DOHH2 (cell line): ENCODE data around the gene MTFR1L.

Experiments
- H3F3A ChIP-seq: fragments of 200-600 bp; sonication (generic), shearing (Covaris generic); 2 replicates; pipeline ENCODE4 v1.6.0; 2016; ENCODE audit warnings: antibody characterized with exemption, mild to moderate bottlenecking; ENCODE audit not compliant: control insufficient read depth, insufficient read depth
- H3K27ac ChIP-seq: fragments of 200-600 bp; sonication (generic); 2 replicates; pipeline ENCODE4 v1.5.1; 2014; ENCODE audit warnings: low read depth, mild to moderate bottlenecking, low read length, moderate library complexity
- H3K27me3 ChIP-seq: fragments of 200-600 bp; sonication (generic); 2 replicates; pipeline ENCODE4 v1.6.1; 2014; ENCODE audit warnings: mild to moderate bottlenecking, low read length, mixed read lengths; ENCODE audit not compliant: control insufficient read depth
- H3K36me3 ChIP-seq: fragments of 200-600 bp; sonication (generic); 2 replicates; pipeline ENCODE4 v1.6.1; 2014; ENCODE audit warnings: mild to moderate bottlenecking, low read length, moderate library complexity, mixed read lengths; ENCODE audit not compliant: control insufficient read depth
- H3K4me1 ChIP-seq: fragments of 200-600 bp; sonication (generic); 2 replicates; pipeline ENCODE4 v1.6.1; 2014; ENCODE audit warnings: mild to moderate bottlenecking, low read length, mixed read lengths; ENCODE audit not compliant: control insufficient read depth
- H3K4me2 ChIP-seq: fragments of 200-600 bp; sonication (generic); 2 replicates; pipeline ENCODE4 v1.6.0; 2014; ENCODE audit warnings: mild to moderate bottlenecking, low read length, moderate library complexity
- H3K4me3 ChIP-seq: fragments of 200-600 bp; sonication (generic); 2 replicates; pipeline ENCODE4 v1.5.1; 2014; ENCODE audit warnings: mild to moderate bottlenecking, low read length, mixed read lengths
- H3K79me2 ChIP-seq: fragments of 200-600 bp; sonication (generic); 2 replicates; pipeline ENCODE4 v1.6.1; 2014; ENCODE audit warnings: mild to moderate bottlenecking, low read length, mixed read lengths; ENCODE audit not compliant: control insufficient read depth
- H3K9me2 ChIP-seq: fragments of 200-600 bp; sonication (generic); replicated peaks from 2 replicates; pipeline ENCODE4 v1.6.1; 2014; ENCODE audit warnings: mild to moderate bottlenecking, low read length, mixed read lengths; ENCODE audit not compliant: control insufficient read depth
- H3K9me3 ChIP-seq: fragments of 200-600 bp; sonication (generic); 2 replicates; pipeline ENCODE4 v1.6.1; 2014; ENCODE audit warnings: antibody characterized with exemption, low read length, mixed read lengths; ENCODE audit not compliant: control insufficient read depth, insufficient read depth
- H4K20me1 ChIP-seq: fragments of 200-600 bp; sonication (generic); 2 replicates; pipeline ENCODE4 v1.6.0; 2014; ENCODE audit warnings: low read depth, mild to moderate bottlenecking, antibody characterized with exemption, low read length, moderate library complexity; ENCODE audit not compliant: control insufficient read depth, insufficient read depth
- EZH2phosphoT487 ChIP-seq: fragments of 200-600 bp; sonication (generic); IDR thresholded peaks from 2 replicates; pipeline ENCODE4 v1.6.1; 2017; ENCODE audit warnings: borderline replicate concordance, mild to moderate bottlenecking, antibody characterized with exemption, low read length, moderate library complexity, mixed read lengths
- TF ChIP-seq, protein P1 (sequence below): fragments of 200-600 bp; sonication (generic); IDR thresholded peaks from one replicate; pipeline ENCODE4 v1.5.1; 2014; ENCODE audit warnings: antibody characterized with exemption, mild to moderate bottlenecking, low read depth, low read length; ENCODE audit not compliant: poor library complexity, severe bottlenecking

Gene MTFR1L

DNA sequence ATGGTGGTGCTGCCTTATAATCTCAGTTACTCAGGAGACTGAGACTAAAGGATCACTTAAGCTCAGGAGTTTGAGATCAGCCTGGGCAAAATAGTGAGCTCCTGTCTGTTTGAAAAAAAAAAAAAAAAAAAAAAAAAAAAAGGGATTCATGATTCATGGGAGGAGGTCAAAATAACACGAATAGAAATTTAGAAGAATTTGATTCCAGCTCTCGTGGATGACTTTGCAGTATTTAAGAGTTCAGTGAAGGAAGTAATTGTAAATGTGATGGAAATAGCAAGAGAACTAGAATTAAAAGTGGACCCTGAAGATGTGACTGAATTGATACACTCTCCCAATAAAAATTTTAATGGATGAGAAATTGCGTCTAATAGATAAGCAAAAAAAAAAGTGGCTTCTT, 23.7 kb downstream of the MTFR1L start:
- Histone ChIP-seq H3K4me3 (no peak overlapping the region), H3K9me2 (no peaks in the 10 kb centered on the region), H3K79me2 (peaks cover 80% of the 10 kb centered on the region), H4K20me1 (no peaks in the 10 kb centered on the region), H3K27me3 (no peaks in the 10 kb centered on the region), H3K4me1 (peaks cover 18% of the 10 kb centered on the region), H3K4me2 (no peak overlapping the region), H3F3A (no peaks in the 10 kb centered on the region), H3K9me3 (no peaks in the 10 kb centered on the region), H3K27ac (no peak overlapping the region), H3K36me3 (no peaks in the 10 kb centered on the region)
- no peak for TF ChIP-seq EZH2phosphoT487
- TF ChIP-seq, protein P1, sequence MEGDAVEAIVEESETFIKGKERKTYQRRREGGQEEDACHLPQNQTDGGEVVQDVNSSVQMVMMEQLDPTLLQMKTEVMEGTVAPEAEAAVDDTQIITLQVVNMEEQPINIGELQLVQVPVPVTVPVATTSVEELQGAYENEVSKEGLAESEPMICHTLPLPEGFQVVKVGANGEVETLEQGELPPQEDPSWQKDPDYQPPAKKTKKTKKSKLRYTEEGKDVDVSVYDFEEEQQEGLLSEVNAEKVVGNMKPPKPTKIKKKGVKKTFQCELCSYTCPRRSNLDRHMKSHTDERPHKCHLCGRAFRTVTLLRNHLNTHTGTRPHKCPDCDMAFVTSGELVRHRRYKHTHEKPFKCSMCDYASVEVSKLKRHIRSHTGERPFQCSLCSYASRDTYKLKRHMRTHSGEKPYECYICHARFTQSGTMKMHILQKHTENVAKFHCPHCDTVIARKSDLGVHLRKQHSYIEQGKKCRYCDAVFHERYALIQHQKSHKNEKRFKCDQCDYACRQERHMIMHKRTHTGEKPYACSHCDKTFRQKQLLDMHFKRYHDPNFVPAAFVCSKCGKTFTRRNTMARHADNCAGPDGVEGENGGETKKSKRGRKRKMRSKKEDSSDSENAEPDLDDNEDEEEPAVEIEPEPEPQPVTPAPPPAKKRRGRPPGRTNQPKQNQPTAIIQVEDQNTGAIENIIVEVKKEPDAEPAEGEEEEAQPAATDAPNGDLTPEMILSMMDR = no peak

DNA sequence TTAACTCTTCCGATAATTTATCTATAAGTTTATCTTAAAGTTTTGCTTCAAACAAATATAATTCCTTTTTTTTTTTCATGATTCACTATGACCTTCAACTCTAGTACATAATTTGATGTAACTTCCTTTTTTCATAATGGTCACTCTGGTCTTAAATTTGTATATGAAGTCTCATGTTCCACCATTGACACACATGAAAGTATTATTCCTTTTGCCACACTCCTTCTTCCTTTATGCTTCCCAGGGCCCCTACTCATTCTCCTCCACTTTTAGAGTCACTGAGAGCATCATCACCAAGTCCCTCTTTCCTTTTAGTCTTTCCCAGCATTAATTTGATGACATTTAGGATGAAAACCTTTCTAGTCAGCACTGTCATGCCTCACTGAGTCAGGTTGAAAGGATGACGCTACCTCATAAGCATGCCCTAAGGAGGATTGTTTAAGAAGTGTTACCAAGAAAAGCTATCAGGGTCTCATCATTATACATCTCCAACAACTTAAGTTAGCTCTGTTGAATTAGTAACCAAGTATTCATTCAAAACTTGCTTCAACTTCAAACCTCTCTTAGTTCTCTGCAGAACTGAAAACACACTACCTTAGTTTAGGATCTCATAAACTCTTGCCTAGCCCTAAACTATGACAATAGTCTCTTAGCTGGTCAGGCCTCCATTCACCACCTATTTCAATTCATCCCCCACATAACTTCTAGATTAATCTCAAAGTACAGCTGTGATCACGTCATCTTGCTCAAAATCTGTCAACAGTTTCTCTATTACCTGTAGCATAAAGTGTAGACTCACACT, 25.0 kb downstream of the MTFR1L start:
- Histone ChIP-seq H3K36me3 (no peaks in the 10 kb centered on the region), H3K4me1 (peaks cover 18% of the 10 kb centered on the region), H3K27ac (no peak overlapping the region), H3K9me2 (no peaks in the 10 kb centered on the region), H3K4me2 (no peak overlapping the region), H3K79me2 (peaks cover 82% of the 10 kb centered on the region), H3F3A (no peaks in the 10 kb centered on the region), H3K9me3 (no peaks in the 10 kb centered on the region), H3K4me3 (no peak overlapping the region), H4K20me1 (no peaks in the 10 kb centered on the region), H3K27me3 (no peaks in the 10 kb centered on the region)
- TF ChIP-seq, protein P1 = no peak
- no peak for TF ChIP-seq EZH2phosphoT487

DNA sequence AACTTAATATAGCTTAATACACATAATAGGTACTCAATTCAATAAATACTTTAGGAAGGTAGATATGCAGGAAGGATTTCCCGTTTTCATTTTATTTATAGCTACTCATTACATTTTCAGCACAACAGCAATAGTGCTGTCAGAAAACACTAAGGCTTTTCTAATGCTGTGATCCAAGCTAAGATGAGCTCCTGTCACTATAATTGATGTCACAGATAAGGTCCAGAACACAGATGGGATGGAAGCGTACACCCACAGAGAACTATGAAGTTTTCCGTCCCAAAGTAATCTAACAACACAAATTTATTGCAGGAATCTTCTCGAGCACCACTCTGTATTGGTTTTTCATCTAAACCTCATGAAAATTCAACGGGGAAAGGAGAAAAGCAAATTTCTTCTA, 25.9 kb downstream of the MTFR1L start:
- Histone ChIP-seq H3K79me2 (peaks cover 83% of the 10 kb centered on the region), H3K4me3 (no peak overlapping the region), H3K4me1 (peaks cover 18% of the 10 kb centered on the region), H3F3A (no peaks in the 10 kb centered on the region), H4K20me1 (no peaks in the 10 kb centered on the region), H3K4me2 (no peak overlapping the region), H3K9me2 (no peaks in the 10 kb centered on the region), H3K36me3 (no peaks in the 10 kb centered on the region), H3K27ac (no peak overlapping the region), H3K9me3 (no peaks in the 10 kb centered on the region), H3K27me3 (no peaks in the 10 kb centered on the region)
- TF ChIP-seq, protein P1 = no peak
- TF ChIP-seq EZH2phosphoT487 = no peak
